ENCODE data around the gene KCNJ18.
"Not testable (repeated sequence)": the region's sequence is repeated elsewhere in the genome, so short reads cannot be mapped to it uniquely, and the experiment has no call there.

The KCNJ18 gene

GRCh38 chr17:21744621-21745020, 52.3 kb downstream of the KCNJ18 start:
- H3K4me1 Mint-ChIP-seq (ENCODE audit: low read depth); H3K4me3 Mint-ChIP-seq; H3K27ac Mint-ChIP-seq; H3K27me3 Mint-ChIP-seq; H3K9me3 Mint-ChIP-seq; H3K36me3 Mint-ChIP-seq (ENCODE audit: low read depth): not testable (repeated sequence)

GRCh38 chr17:21745385-21746054, 53.2 kb downstream of the KCNJ18 start:
- H3K9me3 Mint-ChIP-seq, H3K27ac Mint-ChIP-seq: not testable (repeated sequence)

DNA sequence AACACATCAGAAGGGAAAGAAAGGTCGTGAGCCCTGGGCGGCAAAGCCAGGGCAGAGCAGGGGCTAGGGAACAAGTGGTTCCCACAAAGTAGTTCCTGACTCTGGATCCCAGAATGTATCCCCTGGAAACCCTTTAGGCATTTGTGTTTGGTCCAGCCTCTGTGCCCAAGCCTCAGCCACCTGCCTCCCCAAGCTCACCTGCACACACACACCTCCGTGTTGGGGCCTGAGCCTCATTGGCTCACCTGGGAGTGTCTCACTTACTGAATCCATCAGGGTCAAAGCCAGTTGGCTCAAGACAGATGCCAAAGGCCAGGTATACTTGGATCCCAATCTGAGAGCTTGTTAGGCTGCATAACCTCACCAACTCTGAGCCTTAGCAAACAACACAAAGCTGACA, 54.1 kb downstream of the KCNJ18 start:
- not testable (repeated sequence) for H3K27ac Mint-ChIP-seq; H3K36me3 Mint-ChIP-seq (ENCODE audit: low read depth); H3K4me3 Mint-ChIP-seq; H3K9me3 Mint-ChIP-seq; H3K27me3 Mint-ChIP-seq; H3K4me1 Mint-ChIP-seq (ENCODE audit: low read depth)

More at GRCh38 chr17:21745385-21746054, 53.2 kb downstream of the KCNJ18 start:
- not testable (repeated sequence) for H3K36me3 Mint-ChIP-seq (ENCODE audit: low read depth); H3K4me1 Mint-ChIP-seq (ENCODE audit: low read depth); H3K4me3 Mint-ChIP-seq; H3K27me3 Mint-ChIP-seq

- not testable (repeated sequence) for H3K4me1 Mint-ChIP-seq (ENCODE audit: low read depth); H3K36me3 Mint-ChIP-seq (ENCODE audit: low read depth); H3K4me3 Mint-ChIP-seq; H3K27ac Mint-ChIP-seq; H3K27me3 Mint-ChIP-seq; H3K9me3 Mint-ChIP-seq
These were observed 55.0 kb downstream of the KCNJ18 start for GRCh38 chr17:21747195-21747915.

DNA sequence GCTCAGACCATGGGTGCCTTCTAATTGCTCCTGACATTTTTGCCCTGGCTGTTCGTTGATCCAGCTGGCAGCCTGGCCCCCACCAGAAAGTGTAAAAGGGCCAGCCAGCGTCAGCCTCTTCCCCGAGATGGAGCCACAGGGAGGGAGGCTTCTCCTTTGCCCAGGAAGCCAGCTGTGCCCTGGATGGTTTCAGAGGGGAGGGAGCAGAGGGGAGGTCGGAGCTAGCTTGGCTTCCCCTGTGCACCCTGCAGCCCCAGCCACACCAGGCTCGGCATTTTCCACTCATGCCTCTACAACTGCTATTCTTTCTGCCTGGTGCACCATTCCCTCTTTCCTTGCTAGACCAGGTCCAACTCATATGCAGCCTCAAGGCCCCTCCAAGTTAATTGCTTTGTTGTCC, 56.4 kb downstream of the KCNJ18 start:
- not testable (repeated sequence) for H3K36me3 Mint-ChIP-seq (ENCODE audit: low read depth); H3K27ac Mint-ChIP-seq; H3K4me1 Mint-ChIP-seq (ENCODE audit: low read depth); H3K9me3 Mint-ChIP-seq; H3K4me3 Mint-ChIP-seq; H3K27me3 Mint-ChIP-seq

DNA sequence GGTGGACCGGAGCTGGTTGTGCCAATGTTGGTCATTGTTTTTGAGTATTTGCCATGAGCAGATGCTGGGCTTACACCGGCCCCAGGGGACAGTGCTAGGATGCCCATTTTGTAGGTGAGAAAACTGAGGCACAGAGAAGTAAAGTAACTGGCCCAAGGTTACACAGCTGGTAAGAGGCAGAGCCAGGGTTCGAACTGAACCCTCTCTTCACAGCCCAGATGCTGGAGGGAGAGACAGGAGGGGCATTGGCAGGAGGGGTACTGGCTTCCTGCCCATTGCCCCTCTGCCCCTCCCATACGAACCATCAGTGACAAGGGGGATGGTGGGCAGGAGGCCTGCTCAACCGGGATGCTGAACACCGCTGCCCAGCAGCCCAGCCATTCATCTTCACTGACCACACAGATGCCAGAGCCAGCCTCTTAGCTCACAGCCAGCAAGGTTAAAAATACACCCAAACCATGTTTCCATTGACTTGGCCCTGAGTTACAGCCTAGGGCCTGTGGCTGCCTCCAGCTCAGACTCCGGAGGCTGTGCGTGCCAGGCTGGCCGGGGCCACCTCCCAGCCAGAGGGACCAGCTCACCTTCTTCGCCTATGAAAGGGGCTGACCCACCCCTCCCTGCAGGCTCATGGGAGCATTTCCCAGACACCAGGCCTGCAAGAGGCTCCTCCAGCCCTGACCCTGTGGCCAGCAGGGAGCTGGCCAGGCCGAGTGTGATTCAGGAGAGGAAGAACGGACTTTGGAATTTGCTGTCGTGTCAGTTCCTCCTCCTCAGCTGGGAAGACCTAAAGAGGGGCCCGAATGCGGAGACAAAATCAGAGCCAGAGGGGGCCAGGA, 57.6 kb downstream of the KCNJ18 start:
- not testable (repeated sequence) for H3K27ac Mint-ChIP-seq; H3K4me3 Mint-ChIP-seq; H3K36me3 Mint-ChIP-seq (ENCODE audit: low read depth); H3K27me3 Mint-ChIP-seq; H3K9me3 Mint-ChIP-seq; H3K4me1 Mint-ChIP-seq (ENCODE audit: low read depth)

DNA sequence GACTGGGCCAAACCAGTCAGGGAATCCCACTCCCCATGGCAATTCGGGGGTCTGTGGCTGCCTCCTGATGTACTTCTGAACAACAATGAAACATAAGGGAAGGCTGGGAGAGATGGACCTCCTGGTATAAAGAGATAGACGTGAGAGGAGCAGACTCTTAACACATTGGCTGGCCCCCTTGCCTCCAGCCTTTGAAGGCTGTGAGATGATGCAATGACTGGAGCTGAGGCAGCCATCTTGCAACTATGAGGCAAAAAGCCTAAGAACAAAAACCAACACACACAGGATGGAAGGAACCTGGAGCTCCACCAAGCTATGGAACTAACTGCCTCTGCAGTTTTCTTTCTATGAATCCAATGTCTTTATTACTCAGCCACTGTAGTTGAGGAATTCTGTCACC, 58.8 kb downstream of the KCNJ18 start:
- not testable (repeated sequence) for H3K4me3 Mint-ChIP-seq

More for the DNA sequence above, 58.8 kb downstream of the KCNJ18 start:
- not testable (repeated sequence) for H3K4me1 Mint-ChIP-seq (ENCODE audit: low read depth); H3K36me3 Mint-ChIP-seq (ENCODE audit: low read depth); H3K27ac Mint-ChIP-seq; H3K9me3 Mint-ChIP-seq; H3K27me3 Mint-ChIP-seq
